M059J (cell line): ENCODE measurements around the gene C1QTNF7. TPM values are rescaled to one million over a fixed set of nuclear protein-coding genes. Genes with fewer than 3 reads are reported as not detected.

ENCODE experiments used
- DNase-seq: peaks from one replicate; pipeline ENCODE4 v3.0.0-alpha.2; 2012; ENCODE audit warnings: low read depth
- total RNA-seq: library from RNA; depleted of rRNA; stranded (reverse); fragments of >200 nt; shearing (Covaris generic); gene quantifications from 2 replicates; pipeline ENCODE4 v1.2.3, GENCODE V29; 2014; rRNA removed

Gene C1QTNF7
- not detected in 2 replicates for total RNA-seq

- DNase-seq = no peak
Observed at GRCh38 chr4:15427701-15428100, at the start of gene C1QTNF7. Gene C1QTNF7, plus strand, starts transcription at chr4:15428033. Its CDS starts 7,711 bp downstream, at chr4:15435744.

- peak; percentile 46 for DNase-seq
Observed at GRCh38 chr4:15378062-15378461, 49.8 kb upstream of the C1QTNF7 start.

GRCh38 chr4:15378493-15378892 lies 49.3 kb upstream of the C1QTNF7 start:
- no peak for DNase-seq

- DNase-seq = no peak
Observed at GRCh38 chr4:15381806-15382338, 46.0 kb upstream of the C1QTNF7 start.

GRCh38 chr4:15382669-15383273 lies 45.1 kb upstream of the C1QTNF7 start:
- DNase-seq = no peak

GRCh38 chr4:15385515-15385914 lies 42.3 kb upstream of the C1QTNF7 start:
- no peak for DNase-seq

- no peak for DNase-seq
Observed at GRCh38 chr4:15385928-15386327, 41.9 kb upstream of the C1QTNF7 start.

GRCh38 chr4:15390494-15390893 lies 37.3 kb upstream of the C1QTNF7 start:
- no peak for DNase-seq

- DNase-seq = no peak
Observed at GRCh38 chr4:15392053-15392805, 35.6 kb upstream of the C1QTNF7 start.

- DNase-seq = no peak
Observed at GRCh38 chr4:15395311-15395710, 32.5 kb upstream of the C1QTNF7 start.

- peak; percentile 49 for DNase-seq
Observed at GRCh38 chr4:15396157-15396800, 31.6 kb upstream of the C1QTNF7 start.

GRCh38 chr4:15398001-15398400 lies 29.8 kb upstream of the C1QTNF7 start:
- DNase-seq = peak; percentile 70

GRCh38 chr4:15398732-15399131 lies 29.1 kb upstream of the C1QTNF7 start:
- peak; percentile 55 for DNase-seq

- DNase-seq = no peak
Observed at GRCh38 chr4:15400226-15400625, 27.6 kb upstream of the C1QTNF7 start.

- DNase-seq = peak; percentile 78
Observed at GRCh38 chr4:15400981-15401671, 26.7 kb upstream of the C1QTNF7 start.

- DNase-seq = no peak
Observed at GRCh38 chr4:15402146-15402545, 25.7 kb upstream of the C1QTNF7 start.

- DNase-seq = no peak
Observed at GRCh38 chr4:15402974-15403373, 24.9 kb upstream of the C1QTNF7 start.

- no peak for DNase-seq
Observed at GRCh38 chr4:15405018-15405417, 22.8 kb upstream of the C1QTNF7 start.

- no peak for DNase-seq
Observed at GRCh38 chr4:15410750-15411149, 17.1 kb upstream of the C1QTNF7 start.

GRCh38 chr4:15412461-15412860 lies 15.4 kb upstream of the C1QTNF7 start:
- DNase-seq = no peak

GRCh38 chr4:15413010-15413622 lies 14.7 kb upstream of the C1QTNF7 start:
- no peak for DNase-seq

- DNase-seq = no peak
Observed at GRCh38 chr4:15413623-15414019, 14.2 kb upstream of the C1QTNF7 start.
